ENCODE data around the gene GATA5.

DNA sequence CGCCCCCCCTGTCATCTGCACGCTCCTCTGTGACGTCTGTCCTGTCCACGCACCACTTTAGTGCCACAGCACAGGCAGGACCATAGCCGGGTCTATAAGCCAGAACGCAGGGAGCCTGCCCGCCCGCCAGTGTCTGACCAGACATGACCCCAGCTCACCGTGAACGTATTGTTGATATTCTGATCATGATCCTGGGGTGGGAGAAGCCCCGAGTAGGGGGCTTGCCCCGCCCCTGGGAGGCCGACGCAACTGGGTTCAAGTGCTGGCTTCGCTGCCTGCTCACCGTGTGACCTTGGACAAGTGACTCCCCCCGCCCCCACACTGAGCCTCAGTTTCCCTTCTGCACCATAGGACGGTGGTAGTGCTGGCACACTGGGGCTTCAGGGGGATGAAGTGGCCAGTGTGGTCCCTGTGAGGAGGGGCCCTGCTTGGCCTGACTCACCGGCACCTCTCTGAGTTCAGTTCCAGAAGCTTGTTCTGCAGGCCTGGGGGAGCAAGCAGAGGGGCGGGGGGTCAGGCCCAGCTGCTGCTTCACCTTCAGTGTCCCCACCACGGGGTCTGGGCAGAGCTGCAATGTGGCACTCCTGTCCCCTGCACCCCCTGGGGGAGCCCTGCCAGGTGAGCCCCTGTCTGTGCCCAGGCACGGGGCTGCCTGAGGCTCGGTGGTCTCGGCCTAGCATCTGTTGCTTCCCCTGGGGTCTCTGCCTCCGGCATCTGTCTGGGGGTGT lies 57.6 kb downstream of the GATA5 start:
- TF ChIP-seq, protein P1, sequence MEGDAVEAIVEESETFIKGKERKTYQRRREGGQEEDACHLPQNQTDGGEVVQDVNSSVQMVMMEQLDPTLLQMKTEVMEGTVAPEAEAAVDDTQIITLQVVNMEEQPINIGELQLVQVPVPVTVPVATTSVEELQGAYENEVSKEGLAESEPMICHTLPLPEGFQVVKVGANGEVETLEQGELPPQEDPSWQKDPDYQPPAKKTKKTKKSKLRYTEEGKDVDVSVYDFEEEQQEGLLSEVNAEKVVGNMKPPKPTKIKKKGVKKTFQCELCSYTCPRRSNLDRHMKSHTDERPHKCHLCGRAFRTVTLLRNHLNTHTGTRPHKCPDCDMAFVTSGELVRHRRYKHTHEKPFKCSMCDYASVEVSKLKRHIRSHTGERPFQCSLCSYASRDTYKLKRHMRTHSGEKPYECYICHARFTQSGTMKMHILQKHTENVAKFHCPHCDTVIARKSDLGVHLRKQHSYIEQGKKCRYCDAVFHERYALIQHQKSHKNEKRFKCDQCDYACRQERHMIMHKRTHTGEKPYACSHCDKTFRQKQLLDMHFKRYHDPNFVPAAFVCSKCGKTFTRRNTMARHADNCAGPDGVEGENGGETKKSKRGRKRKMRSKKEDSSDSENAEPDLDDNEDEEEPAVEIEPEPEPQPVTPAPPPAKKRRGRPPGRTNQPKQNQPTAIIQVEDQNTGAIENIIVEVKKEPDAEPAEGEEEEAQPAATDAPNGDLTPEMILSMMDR (IDR thresholded peaks at IDR 0.05; ENCODE audit: insufficient read depth, low read length, poor library complexity, severe bottlenecking): no peak
- TF ChIP-seq EZH2phosphoT487 (conservative IDR thresholded peaks at IDR 0.05; ENCODE audit: low read length): no peak

Data from SU-DHL-6 (cell line).